Measurements from ENCODE around the gene KCNH8.

The KCNH8 gene

GRCh38 chr3:19547665-19548464, 399.6 kb downstream of the KCNH8 start:
- Histone ChIP-seq H3K9me3 (ENCODE audit: control insufficient read depth, low read length) (peaks cover 4% of the 10 kb centered on the region), H3K27me3 (replicated peaks; ENCODE audit: control insufficient read depth, insufficient read depth, low read length) (no peaks in the 10 kb centered on the region), H3K4me3 (ENCODE audit: low read length) (no peak overlapping the region), H3K9ac (ENCODE audit: low read length) (no peak overlapping the region), H3K4me1 (ENCODE audit: control insufficient read depth, insufficient read depth, low read length) (no peaks in the 10 kb centered on the region), H3K36me3 (ENCODE audit: control insufficient read depth, insufficient read depth, low read length, severe bottlenecking) (no peaks in the 10 kb centered on the region)
- no peak for DNase-seq (ENCODE audit: low read depth)

- H3K4me3 ChIP-seq (ENCODE audit: low read length), result no peak overlapping the region
- DNase-seq (ENCODE audit: low read depth), result no peak
- no peak overlapping the region for H3K9ac ChIP-seq (ENCODE audit: low read length)
- H3K4me1 ChIP-seq (ENCODE audit: control insufficient read depth, insufficient read depth, low read length), result no peaks in the 10 kb centered on the region
- H3K27me3 ChIP-seq (replicated peaks; ENCODE audit: control insufficient read depth, insufficient read depth, low read length), result no peaks in the 10 kb centered on the region
- no peaks in the 10 kb centered on the region for H3K9me3 ChIP-seq (ENCODE audit: control insufficient read depth, low read length)
- no peaks in the 10 kb centered on the region for H3K36me3 ChIP-seq (ENCODE audit: control insufficient read depth, insufficient read depth, low read length, severe bottlenecking)
These were observed 411.6 kb downstream of the KCNH8 start for GRCh38 chr3:19559724-19560442.

GRCh38 chr3:19573644-19574043, 425.3 kb downstream of the KCNH8 start:
- Histone ChIP-seq H3K9ac (ENCODE audit: low read length) (no peak overlapping the region), H3K9me3 (ENCODE audit: control insufficient read depth, low read length) (no peaks in the 10 kb centered on the region), H3K4me3 (ENCODE audit: low read length) (no peak overlapping the region), H3K36me3 (ENCODE audit: control insufficient read depth, insufficient read depth, low read length, severe bottlenecking) (no peaks in the 10 kb centered on the region), H3K4me1 (ENCODE audit: control insufficient read depth, insufficient read depth, low read length) (no peaks in the 10 kb centered on the region), H3K27me3 (replicated peaks; ENCODE audit: control insufficient read depth, insufficient read depth, low read length) (no peaks in the 10 kb centered on the region)
- no peak for DNase-seq (ENCODE audit: low read depth)

- no peaks in the 10 kb centered on the region for H3K27me3 ChIP-seq (replicated peaks; ENCODE audit: control insufficient read depth, insufficient read depth, low read length)
- H3K4me1 ChIP-seq (ENCODE audit: control insufficient read depth, insufficient read depth, low read length), result no peaks in the 10 kb centered on the region
- no peaks in the 10 kb centered on the region for H3K9me3 ChIP-seq (ENCODE audit: control insufficient read depth, low read length)
- no peaks in the 10 kb centered on the region for H3K36me3 ChIP-seq (ENCODE audit: control insufficient read depth, insufficient read depth, low read length, severe bottlenecking)
- no peak for DNase-seq (ENCODE audit: low read depth)
- H3K4me3 ChIP-seq (ENCODE audit: low read length), result no peak overlapping the region
- H3K9ac ChIP-seq (ENCODE audit: low read length), result no peak overlapping the region
These were observed 426.0 kb downstream of the KCNH8 start for GRCh38 chr3:19574268-19574667.

- no peaks in the 10 kb centered on the region for H3K4me1 ChIP-seq (ENCODE audit: control insufficient read depth, insufficient read depth, low read length)
These were observed 428.0 kb downstream of the KCNH8 start for GRCh38 chr3:19576343-19576742.

More at GRCh38 chr3:19576343-19576742, 428.0 kb downstream of the KCNH8 start:
- Histone ChIP-seq H3K9me3 (ENCODE audit: control insufficient read depth, low read length) (no peaks in the 10 kb centered on the region), H3K9ac (ENCODE audit: low read length) (no peak overlapping the region), H3K36me3 (ENCODE audit: control insufficient read depth, insufficient read depth, low read length, severe bottlenecking) (no peaks in the 10 kb centered on the region), H3K4me3 (ENCODE audit: low read length) (no peak overlapping the region), H3K27me3 (replicated peaks; ENCODE audit: control insufficient read depth, insufficient read depth, low read length) (no peaks in the 10 kb centered on the region)
- DNase-seq (ENCODE audit: low read depth), result no peak
